Measurements from ENCODE around the gene ORC2. TPM values are rescaled to one million over a fixed set of nuclear protein-coding genes. Genes with fewer than 3 reads are reported as not detected.

Gene ORC2
- total and polyA plus RNA-seq, 8 donors: 5.3 to 62.0 (median 15.1) TPM

- Histone ChIP-seq H3K27ac (no peak overlapping the region), H3K4me3 (peak overlapping the region in 1 of 4 donors; percentile 96), H3K4me1 (peaks cover 19 to 62% (median 43%) of the 10 kb centered on the region in 4 donors), H3K36me3 (peaks cover 7 to 25% (median 17%) of the 10 kb centered on the region in 4 donors), H3K9me3 (no peaks in the 10 kb centered on the region), H3K27me3 (no peaks in the 10 kb centered on the region)
- 15 to 32% (median 21%) methylated on average over 2 of the region's 2 CpGs for WGBS, 5 donors
- no peak for DNase-seq
- TF ChIP-seq POLR2A (IDR thresholded peaks at IDR 0.05) (no peak), EP300 (IDR thresholded peaks at IDR 0.05) (no peak), POLR2AphosphoS5 (IDR thresholded peaks at IDR 0.05) (no peak)
- TF ChIP-seq, protein P1, sequence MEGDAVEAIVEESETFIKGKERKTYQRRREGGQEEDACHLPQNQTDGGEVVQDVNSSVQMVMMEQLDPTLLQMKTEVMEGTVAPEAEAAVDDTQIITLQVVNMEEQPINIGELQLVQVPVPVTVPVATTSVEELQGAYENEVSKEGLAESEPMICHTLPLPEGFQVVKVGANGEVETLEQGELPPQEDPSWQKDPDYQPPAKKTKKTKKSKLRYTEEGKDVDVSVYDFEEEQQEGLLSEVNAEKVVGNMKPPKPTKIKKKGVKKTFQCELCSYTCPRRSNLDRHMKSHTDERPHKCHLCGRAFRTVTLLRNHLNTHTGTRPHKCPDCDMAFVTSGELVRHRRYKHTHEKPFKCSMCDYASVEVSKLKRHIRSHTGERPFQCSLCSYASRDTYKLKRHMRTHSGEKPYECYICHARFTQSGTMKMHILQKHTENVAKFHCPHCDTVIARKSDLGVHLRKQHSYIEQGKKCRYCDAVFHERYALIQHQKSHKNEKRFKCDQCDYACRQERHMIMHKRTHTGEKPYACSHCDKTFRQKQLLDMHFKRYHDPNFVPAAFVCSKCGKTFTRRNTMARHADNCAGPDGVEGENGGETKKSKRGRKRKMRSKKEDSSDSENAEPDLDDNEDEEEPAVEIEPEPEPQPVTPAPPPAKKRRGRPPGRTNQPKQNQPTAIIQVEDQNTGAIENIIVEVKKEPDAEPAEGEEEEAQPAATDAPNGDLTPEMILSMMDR (IDR thresholded peaks at IDR 0.05): no peak
- intact Hi-C loops (cut with DNase I; ENCODE audit: low total_unique reads): no loop called here
Observed at GRCh38 chr2:200961674-200962073, 1.8 kb downstream of the ORC2 start.

GRCh38 chr2:200950378-200950777, 13.1 kb downstream of the ORC2 start:
- no peak overlapping the region for H3K27ac ChIP-seq
- TF ChIP-seq POLR2A (IDR thresholded peaks at IDR 0.05): no peak
- TF ChIP-seq, protein P1 (IDR thresholded peaks at IDR 0.05): no peak
- no peak for TF ChIP-seq POLR2AphosphoS5 (IDR thresholded peaks at IDR 0.05)
- no peak for TF ChIP-seq EP300 (IDR thresholded peaks at IDR 0.05)
- H3K9me3 ChIP-seq: no peaks in the 10 kb centered on the region
- peaks cover 0 to 2% (median 0%) of the 10 kb centered on the region in 4 donors for H3K4me1 ChIP-seq
- DNase-seq: no peak
- intact Hi-C loops (cut with DNase I; ENCODE audit: low total_unique reads): no loop called here
- no peak overlapping the region for H3K4me3 ChIP-seq
- H3K36me3 ChIP-seq: peaks cover 25 to 98% (median 91%) of the 10 kb centered on the region in 4 donors
- H3K27me3 ChIP-seq: no peaks in the 10 kb centered on the region
- 51 to 77% (median 68%) methylated on average over 3 of the region's 3 CpGs for WGBS, 5 donors

GRCh38 chr2:200945395-200945729, 18.1 kb downstream of the ORC2 start:
- H3K27me3 ChIP-seq: no peaks in the 10 kb centered on the region
- WGBS, 5 donors: 91 to 96% (median 94%) methylated on average over 4 of the region's 4 CpGs
- DNase-seq: no peak
- peak overlapping the region in 2 of 5 donors; percentile 44 to 58 for H3K27ac ChIP-seq
- H3K9me3 ChIP-seq: no peaks in the 10 kb centered on the region
- TF ChIP-seq POLR2A (IDR thresholded peaks at IDR 0.05): no peak
- no peak for TF ChIP-seq POLR2AphosphoS5 (IDR thresholded peaks at IDR 0.05)
- TF ChIP-seq EP300 (IDR thresholded peaks at IDR 0.05): no peak
- TF ChIP-seq, protein P1 (IDR thresholded peaks at IDR 0.05): no peak
- peaks cover 0 to 13% (median 0%) of the 10 kb centered on the region in 4 donors for H3K4me1 ChIP-seq
- intact Hi-C loops (cut with DNase I; ENCODE audit: low total_unique reads): no loop called here
- H3K4me3 ChIP-seq: no peak overlapping the region
- peaks cover 28 to 98% (median 94%) of the 10 kb centered on the region in 4 donors for H3K36me3 ChIP-seq

DNA sequence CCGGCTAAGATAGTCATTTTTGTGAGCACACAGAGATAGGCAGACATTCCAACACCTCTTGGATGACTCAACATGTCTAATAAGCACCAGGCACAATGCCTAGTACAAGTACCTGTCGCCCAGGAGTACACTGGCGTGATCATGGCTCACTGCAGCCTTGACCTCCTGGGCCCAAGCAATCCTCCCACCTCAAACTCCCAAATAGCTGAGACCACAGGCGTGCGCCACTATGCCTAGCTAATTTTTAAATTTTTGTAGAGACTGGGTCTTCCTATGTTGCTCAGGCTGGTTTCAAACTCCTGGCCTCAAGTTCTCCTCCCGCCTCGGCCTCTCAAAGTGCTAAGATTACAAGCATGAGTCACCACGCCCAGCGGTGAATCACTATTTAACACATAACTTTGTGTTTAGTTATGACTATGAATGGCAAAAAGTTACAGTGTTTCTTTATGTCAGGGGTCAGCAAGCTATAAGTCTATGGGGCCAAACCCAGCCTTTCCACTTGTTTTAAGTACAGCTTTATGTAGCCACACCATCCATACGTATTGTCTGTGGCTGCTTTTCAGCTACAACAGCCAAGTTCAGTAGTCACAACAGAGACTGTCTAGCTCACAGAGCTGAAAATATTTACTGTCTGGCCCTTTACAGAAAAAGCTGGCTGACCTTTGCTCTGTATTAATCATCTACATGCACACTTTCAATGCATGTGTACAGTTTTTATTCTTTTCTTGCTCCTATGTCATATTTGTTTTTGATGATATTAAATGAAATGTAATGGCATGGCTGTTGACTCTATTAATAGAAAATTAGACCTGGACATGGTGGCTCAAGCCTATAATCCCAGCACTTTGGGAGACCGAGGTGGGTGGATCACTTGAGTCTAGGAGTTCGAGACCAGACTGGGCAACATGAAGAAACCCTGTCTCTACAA, 18.7 kb downstream of the ORC2 start:
- peaks cover 32 to 98% (median 94%) of the 10 kb centered on the region in 4 donors for H3K36me3 ChIP-seq
- DNase-seq: peak; percentile 62 to 80
- peaks cover 0 to 13% (median 0%) of the 10 kb centered on the region in 4 donors for H3K4me1 ChIP-seq
- TF ChIP-seq POLR2A (IDR thresholded peaks at IDR 0.05) (no peak), POLR2AphosphoS5 (IDR thresholded peaks at IDR 0.05) (no peak), EP300 (IDR thresholded peaks at IDR 0.05) (no peak)
- TF ChIP-seq, protein P1 (IDR thresholded peaks at IDR 0.05): no peak
- H3K9me3 ChIP-seq: no peaks in the 10 kb centered on the region
- H3K27me3 ChIP-seq: no peaks in the 10 kb centered on the region
- intact Hi-C loops (cut with DNase I; ENCODE audit: low total_unique reads): no loop called here
- no peak overlapping the region for H3K4me3 ChIP-seq
- H3K27ac ChIP-seq: peak overlapping the region in 3 of 5 donors; percentile 7 to 58 (median 53)
- 78 to 85% (median 83%) methylated on average over 12 of the region's 12 CpGs for WGBS, 5 donors

Measured in stomach (tissue), 9 donors.